HL-60 (cell line): ENCODE measurements around the gene DTWD2.
"Not testable (repeated sequence)": the region's sequence is repeated elsewhere in the genome, so short reads cannot be mapped to it uniquely, and the experiment has no call there.

Experiments
- DNase-seq, 2 experiments: peaks; one replicate each; pipeline ENCODE4 v3.0.0-alpha.2; 2010 to 2020; ENCODE audit warnings: low read depth in 1 of 2, low spot score in 1 of 2
- H3K27ac ChIP-seq: fragments of 250-450 bp; sonication (Bioruptor Pico); replicated peaks from 2 replicates; pipeline ENCODE4 v1.5.1; 2020; ENCODE audit warnings: mild to moderate bottlenecking, moderate library complexity
- H3K27me3 ChIP-seq: fragments of 250-450 bp; sonication (Bioruptor Pico); 2 replicates; pipeline ENCODE4 v1.5.1; 2021; ENCODE audit warnings: mild to moderate bottlenecking, moderate library complexity; ENCODE audit not compliant: insufficient read depth, poor library complexity, severe bottlenecking
- H3K4me3 ChIP-seq: replicated peaks from 2 replicates; pipeline ENCODE4 v1.5.1; 2011; ENCODE audit warnings: mild to moderate bottlenecking, control low read depth, low read length; ENCODE audit not compliant: insufficient read depth
- GABPA ChIP-seq: IDR thresholded peaks from 2 replicates; pipeline ENCODE4 v1.6.1; 2012; ENCODE audit warnings: low read depth
- POLR2AphosphoS5 ChIP-seq: IDR thresholded peaks from 2 replicates; pipeline ENCODE4 v1.6.1; 2012; ENCODE audit warnings: low read depth
- SPI1 ChIP-seq: IDR thresholded peaks from 2 replicates; pipeline ENCODE4 v1.6.1; 2012; ENCODE audit warnings: low read depth, mild to moderate bottlenecking, borderline replicate concordance
- TF ChIP-seq, protein P1 (sequence below): IDR thresholded peaks from 2 replicates; pipeline ENCODE4 v1.6.1; 2012; ENCODE audit warnings: low read depth; ENCODE audit not compliant: insufficient replicate concordance
- TF ChIP-seq, protein P2 (sequence below): IDR thresholded peaks from one replicate; pipeline ENCODE4 v1.5.1; 2011; ENCODE audit warnings: low read length, control low read depth, inconsistent platforms; ENCODE audit not compliant: insufficient read depth

DTWD2 gene

DNA sequence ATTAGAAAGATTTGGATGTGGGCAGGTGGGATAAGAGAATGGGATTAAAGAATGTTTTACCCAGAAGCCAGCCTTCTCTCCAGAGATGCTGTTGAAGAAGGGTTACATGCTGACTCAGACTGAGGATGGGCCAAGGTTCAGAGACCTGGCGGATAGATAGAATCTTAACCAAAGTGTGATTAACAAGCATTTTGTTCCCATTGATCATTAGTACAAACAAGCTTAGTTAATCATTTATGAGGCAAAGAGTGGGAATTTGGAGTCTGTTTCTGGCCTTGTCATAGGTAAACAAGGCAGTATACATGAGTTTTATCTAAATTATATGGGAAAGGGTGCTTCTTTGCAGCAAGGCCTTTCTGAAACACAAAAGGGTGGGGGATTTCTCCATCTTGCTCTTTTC, 20.8 kb upstream of the DTWD2 start:
- Histone ChIP-seq H3K27me3 (no peaks in the 10 kb centered on the region), H3K4me3 (no peak overlapping the region), H3K27ac (no peak overlapping the region)
- TF ChIP-seq, protein P1, sequence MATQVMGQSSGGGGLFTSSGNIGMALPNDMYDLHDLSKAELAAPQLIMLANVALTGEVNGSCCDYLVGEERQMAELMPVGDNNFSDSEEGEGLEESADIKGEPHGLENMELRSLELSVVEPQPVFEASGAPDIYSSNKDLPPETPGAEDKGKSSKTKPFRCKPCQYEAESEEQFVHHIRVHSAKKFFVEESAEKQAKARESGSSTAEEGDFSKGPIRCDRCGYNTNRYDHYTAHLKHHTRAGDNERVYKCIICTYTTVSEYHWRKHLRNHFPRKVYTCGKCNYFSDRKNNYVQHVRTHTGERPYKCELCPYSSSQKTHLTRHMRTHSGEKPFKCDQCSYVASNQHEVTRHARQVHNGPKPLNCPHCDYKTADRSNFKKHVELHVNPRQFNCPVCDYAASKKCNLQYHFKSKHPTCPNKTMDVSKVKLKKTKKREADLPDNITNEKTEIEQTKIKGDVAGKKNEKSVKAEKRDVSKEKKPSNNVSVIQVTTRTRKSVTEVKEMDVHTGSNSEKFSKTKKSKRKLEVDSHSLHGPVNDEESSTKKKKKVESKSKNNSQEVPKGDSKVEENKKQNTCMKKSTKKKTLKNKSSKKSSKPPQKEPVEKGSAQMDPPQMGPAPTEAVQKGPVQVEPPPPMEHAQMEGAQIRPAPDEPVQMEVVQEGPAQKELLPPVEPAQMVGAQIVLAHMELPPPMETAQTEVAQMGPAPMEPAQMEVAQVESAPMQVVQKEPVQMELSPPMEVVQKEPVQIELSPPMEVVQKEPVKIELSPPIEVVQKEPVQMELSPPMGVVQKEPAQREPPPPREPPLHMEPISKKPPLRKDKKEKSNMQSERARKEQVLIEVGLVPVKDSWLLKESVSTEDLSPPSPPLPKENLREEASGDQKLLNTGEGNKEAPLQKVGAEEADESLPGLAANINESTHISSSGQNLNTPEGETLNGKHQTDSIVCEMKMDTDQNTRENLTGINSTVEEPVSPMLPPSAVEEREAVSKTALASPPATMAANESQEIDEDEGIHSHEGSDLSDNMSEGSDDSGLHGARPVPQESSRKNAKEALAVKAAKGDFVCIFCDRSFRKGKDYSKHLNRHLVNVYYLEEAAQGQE: no peak
- TF ChIP-seq, protein P2, sequence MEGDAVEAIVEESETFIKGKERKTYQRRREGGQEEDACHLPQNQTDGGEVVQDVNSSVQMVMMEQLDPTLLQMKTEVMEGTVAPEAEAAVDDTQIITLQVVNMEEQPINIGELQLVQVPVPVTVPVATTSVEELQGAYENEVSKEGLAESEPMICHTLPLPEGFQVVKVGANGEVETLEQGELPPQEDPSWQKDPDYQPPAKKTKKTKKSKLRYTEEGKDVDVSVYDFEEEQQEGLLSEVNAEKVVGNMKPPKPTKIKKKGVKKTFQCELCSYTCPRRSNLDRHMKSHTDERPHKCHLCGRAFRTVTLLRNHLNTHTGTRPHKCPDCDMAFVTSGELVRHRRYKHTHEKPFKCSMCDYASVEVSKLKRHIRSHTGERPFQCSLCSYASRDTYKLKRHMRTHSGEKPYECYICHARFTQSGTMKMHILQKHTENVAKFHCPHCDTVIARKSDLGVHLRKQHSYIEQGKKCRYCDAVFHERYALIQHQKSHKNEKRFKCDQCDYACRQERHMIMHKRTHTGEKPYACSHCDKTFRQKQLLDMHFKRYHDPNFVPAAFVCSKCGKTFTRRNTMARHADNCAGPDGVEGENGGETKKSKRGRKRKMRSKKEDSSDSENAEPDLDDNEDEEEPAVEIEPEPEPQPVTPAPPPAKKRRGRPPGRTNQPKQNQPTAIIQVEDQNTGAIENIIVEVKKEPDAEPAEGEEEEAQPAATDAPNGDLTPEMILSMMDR: no peak
- TF ChIP-seq POLR2AphosphoS5 (no peak), SPI1 (no peak), GABPA (no peak)
- no peak for DNase-seq

GRCh38 chr5:118999696-119000095, 11.3 kb upstream of the DTWD2 start:
- DNase-seq: no peak
- H3K27ac ChIP-seq: no peak overlapping the region

GRCh38 chr5:118998861-118999260, 10.5 kb upstream of the DTWD2 start:
- DNase-seq, H3K4me3 ChIP-seq, H3K27ac ChIP-seq, H3K27me3 ChIP-seq: not testable (repeated sequence)

More at GRCh38 chr5:118999696-119000095, 11.3 kb upstream of the DTWD2 start:
- Histone ChIP-seq H3K4me3 (no peak overlapping the region), H3K27me3 (no peaks in the 10 kb centered on the region)
- TF ChIP-seq GABPA (no peak), POLR2AphosphoS5 (no peak), SPI1 (no peak)
- TF ChIP-seq, protein P1: no peak
- TF ChIP-seq, protein P2: no peak

DNA sequence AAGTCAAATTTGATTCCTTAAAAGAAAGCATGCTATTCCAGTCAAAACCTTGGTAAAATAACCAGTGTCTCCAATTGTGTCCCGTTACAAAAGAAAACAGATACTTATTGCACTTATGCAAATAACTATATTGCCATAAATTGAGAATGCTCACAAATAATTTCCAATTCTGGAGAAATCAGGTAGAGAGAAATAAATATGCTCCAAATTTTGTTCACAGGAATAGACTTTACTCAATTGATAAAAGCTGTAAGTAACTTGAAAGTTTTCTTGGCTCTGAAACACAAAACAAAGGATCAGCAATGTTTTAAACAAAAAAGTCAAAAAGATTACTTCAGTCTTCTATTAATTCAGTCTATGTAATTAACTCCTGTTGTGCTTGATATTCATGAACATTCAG, 7.8 kb upstream of the DTWD2 start:
- no peak for TF ChIP-seq POLR2AphosphoS5
- TF ChIP-seq, protein P2: no peak
- TF ChIP-seq SPI1: no peak
- TF ChIP-seq, protein P1: no peak
- no peak for TF ChIP-seq GABPA
- Histone ChIP-seq H3K27ac (no peak overlapping the region), H3K4me3 (no peak overlapping the region)

More for the DNA sequence above, 7.8 kb upstream of the DTWD2 start:
- no peak for DNase-seq
- no peaks in the 10 kb centered on the region for H3K27me3 ChIP-seq
